SU-DHL-6 (cell line): ENCODE results near the gene AREG.

Experiments
- CTCF ChIP-seq: fragments of 200-600 bp; sonication (generic); IDR thresholded peaks from one replicate; pipeline ENCODE4 v1.5.1; 2017; ENCODE audit warnings: antibody characterized with exemption, mild to moderate bottlenecking, low read length, moderate library complexity; ENCODE audit not compliant: insufficient read depth, poor library complexity, severe bottlenecking
- EZH2phosphoT487 ChIP-seq: fragments of 200-600 bp; sonication (generic), shearing (Covaris generic); conservative IDR thresholded peaks from 2 replicates; pipeline ENCODE4 v1.6.1; 2018; ENCODE audit warnings: mild to moderate bottlenecking, antibody characterized with exemption, low read length, moderate library complexity, mixed read lengths

- TF ChIP-seq CTCF (no peak), EZH2phosphoT487 (no peak)
These were observed 18.2 kb downstream of the AREG start for GRCh38 chr4:74463123-74463522.
